Anterior cingulate cortex (tissue), 58 donors: ENCODE data around the gene CEP72.
"Not testable (repeated sequence)": the region's sequence is repeated elsewhere in the genome, so short reads cannot be mapped to it uniquely, and the experiment has no call there.

Experiments
- DNase-seq, 58 donors: peaks; one replicate each; lab custom pipeline; 2025; lab: John Stamatoyannopoulos, UW

Gene CEP72

GRCh38 chr5:580436-580835, 31.7 kb upstream of the CEP72 start:
- no peak for DNase-seq

- no peak for DNase-seq
These were observed 30.9 kb upstream of the CEP72 start for GRCh38 chr5:581266-581665.

GRCh38 chr5:581941-582340, 30.2 kb upstream of the CEP72 start:
- no peak for DNase-seq

- not testable (repeated sequence) for DNase-seq
These were observed 29.7 kb upstream of the CEP72 start for GRCh38 chr5:582445-582844.

- no peak for DNase-seq
These were observed 29.1 kb upstream of the CEP72 start for GRCh38 chr5:582936-583635.

- no peak for DNase-seq
These were observed 28.5 kb upstream of the CEP72 start for GRCh38 chr5:583645-584044.

- no peak for DNase-seq
These were observed 27.9 kb upstream of the CEP72 start for GRCh38 chr5:584216-584615.

GRCh38 chr5:584846-585245, 27.3 kb upstream of the CEP72 start:
- no peak for DNase-seq

GRCh38 chr5:585556-585955, 26.6 kb upstream of the CEP72 start:
- DNase-seq = no peak

- DNase-seq = no peak
These were observed 26.0 kb upstream of the CEP72 start for GRCh38 chr5:585962-586628.

GRCh38 chr5:586751-587285, 25.3 kb upstream of the CEP72 start:
- no peak for DNase-seq

- no peak for DNase-seq
These were observed 24.7 kb upstream of the CEP72 start for GRCh38 chr5:587403-587802.

GRCh38 chr5:588406-588995, 23.6 kb upstream of the CEP72 start:
- DNase-seq = no peak

- DNase-seq = no peak
These were observed 23.0 kb upstream of the CEP72 start for GRCh38 chr5:589173-589572.

- no peak for DNase-seq
These were observed 22.6 kb upstream of the CEP72 start for GRCh38 chr5:589588-589987.

- no peak for DNase-seq
These were observed 21.8 kb upstream of the CEP72 start for GRCh38 chr5:590346-590745.

GRCh38 chr5:591746-592145, 20.4 kb upstream of the CEP72 start:
- DNase-seq = no peak

- no peak for DNase-seq
These were observed 20.0 kb upstream of the CEP72 start for GRCh38 chr5:592158-592557.

- DNase-seq = no peak
These were observed 18.6 kb upstream of the CEP72 start for GRCh38 chr5:593511-593910.

GRCh38 chr5:594226-594860, 17.8 kb upstream of the CEP72 start:
- no peak for DNase-seq

- no peak for DNase-seq
These were observed 16.8 kb upstream of the CEP72 start for GRCh38 chr5:595285-595875.
